GM19468 (cell line): ENCODE results near the gene OLFM2.
A peak's percentile ranks its signal among the peaks of the same experiment; 100 is the strongest.
"Not testable (repeated sequence)": the region's sequence is repeated elsewhere in the genome, so short reads cannot be mapped to it uniquely, and the experiment has no call there.

Source experiments
- ATAC-seq: cut with Tn5 transposase; IDR thresholded peaks from one replicate; pipeline ENCODE4 v1.9.1; 2021; ENCODE audit warnings: mild to moderate bottlenecking, moderate library complexity, moderate number of reproducible peaks; ENCODE audit not compliant: unreplicated experiment; ENCODE audit errors: extremely low read depth

Gene OLFM2

GRCh38 chr19:9945319-9945966, 9.1 kb upstream of the OLFM2 start:
- ATAC-seq = no peak

DNA sequence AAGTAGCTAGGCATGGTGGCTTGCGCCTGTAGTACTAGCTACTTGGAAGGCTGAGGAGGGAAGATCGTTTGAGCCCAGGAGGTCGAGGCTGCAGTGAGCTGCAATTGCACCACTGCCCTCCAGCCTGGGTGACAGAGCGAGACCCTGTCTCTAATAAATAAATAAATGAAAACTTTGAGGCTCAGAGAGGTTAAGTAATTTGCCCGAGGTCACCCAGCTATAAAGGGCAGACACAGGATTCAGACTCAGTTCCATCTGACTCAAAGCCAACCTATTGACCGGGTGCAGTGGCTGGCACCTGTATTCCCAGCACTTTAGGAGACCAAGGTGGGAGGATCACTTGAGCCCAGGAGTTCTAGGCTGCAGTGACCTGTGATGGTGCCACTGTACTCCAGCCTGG, 7.4 kb upstream of the OLFM2 start:
- ATAC-seq = no peak

GRCh38 chr19:9941671-9942070, 5.4 kb upstream of the OLFM2 start:
- no peak for ATAC-seq

DNA sequence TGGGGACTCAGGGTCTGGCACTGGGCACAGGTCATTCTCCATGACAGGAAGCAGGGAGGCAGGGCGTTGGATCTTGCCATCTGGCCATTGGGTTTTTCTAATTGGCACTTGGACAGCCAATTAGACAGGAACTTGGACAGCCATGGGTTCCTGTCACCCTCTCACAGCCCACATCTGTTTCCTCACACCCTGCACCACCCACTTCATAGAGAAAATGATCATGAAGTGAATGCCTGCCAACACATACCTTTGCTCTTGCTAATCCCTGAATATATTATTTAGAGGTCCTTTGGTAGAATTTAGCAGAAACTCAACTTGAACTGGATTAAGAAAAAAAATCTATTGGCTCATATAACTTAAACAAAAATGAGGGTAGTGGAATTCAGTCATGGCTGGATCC, 4.9 kb upstream of the OLFM2 start:
- no peak for ATAC-seq

DNA sequence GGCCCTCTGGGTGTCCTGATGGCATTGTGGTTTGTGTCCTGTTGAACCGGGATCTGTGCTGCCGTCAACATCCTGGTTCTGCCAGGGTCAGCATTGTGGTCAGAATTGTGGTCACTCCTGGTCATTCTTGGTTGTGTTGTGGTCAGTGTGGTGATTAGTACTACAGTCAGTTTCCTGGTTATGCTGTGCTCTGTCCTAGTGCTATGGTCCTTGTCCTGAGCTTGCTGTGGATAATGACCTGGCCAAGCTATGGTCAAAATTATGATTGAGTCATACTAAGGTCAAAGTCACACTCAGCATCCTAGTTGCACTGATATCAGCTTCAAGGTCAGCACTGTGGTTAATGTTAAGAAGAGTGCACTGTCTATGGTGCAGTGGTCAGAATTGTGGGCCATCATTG, 4.5 kb upstream of the OLFM2 start:
- ATAC-seq = no peak

GRCh38 chr19:9939301-9939913, 3.1 kb upstream of the OLFM2 start:
- ATAC-seq = no peak

DNA sequence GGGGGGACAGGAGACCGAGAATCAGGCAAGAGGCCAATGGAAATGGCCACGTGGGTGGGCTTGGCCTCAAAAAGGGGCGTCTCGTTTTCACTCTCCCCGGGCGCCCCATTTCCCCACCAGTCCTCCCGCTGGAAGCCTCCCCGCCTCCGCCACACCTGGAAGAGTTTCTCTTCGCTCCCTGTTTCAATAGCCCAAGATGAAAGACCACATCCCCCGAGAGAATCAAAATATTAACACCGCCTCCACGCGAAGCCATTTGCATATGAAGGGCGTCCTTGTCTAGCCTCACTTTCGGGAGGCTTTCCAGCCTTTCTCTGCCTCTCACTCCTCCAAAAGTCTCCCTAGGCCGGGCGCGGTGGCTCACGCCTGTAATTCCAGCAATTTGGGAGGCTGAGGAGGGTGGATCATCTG, 691 bp upstream of the OLFM2 start:
- no peak for ATAC-seq

- no peak for ATAC-seq
These were observed 599 bp downstream of the OLFM2 start for GRCh38 chr19:9935506-9936325.

DNA sequence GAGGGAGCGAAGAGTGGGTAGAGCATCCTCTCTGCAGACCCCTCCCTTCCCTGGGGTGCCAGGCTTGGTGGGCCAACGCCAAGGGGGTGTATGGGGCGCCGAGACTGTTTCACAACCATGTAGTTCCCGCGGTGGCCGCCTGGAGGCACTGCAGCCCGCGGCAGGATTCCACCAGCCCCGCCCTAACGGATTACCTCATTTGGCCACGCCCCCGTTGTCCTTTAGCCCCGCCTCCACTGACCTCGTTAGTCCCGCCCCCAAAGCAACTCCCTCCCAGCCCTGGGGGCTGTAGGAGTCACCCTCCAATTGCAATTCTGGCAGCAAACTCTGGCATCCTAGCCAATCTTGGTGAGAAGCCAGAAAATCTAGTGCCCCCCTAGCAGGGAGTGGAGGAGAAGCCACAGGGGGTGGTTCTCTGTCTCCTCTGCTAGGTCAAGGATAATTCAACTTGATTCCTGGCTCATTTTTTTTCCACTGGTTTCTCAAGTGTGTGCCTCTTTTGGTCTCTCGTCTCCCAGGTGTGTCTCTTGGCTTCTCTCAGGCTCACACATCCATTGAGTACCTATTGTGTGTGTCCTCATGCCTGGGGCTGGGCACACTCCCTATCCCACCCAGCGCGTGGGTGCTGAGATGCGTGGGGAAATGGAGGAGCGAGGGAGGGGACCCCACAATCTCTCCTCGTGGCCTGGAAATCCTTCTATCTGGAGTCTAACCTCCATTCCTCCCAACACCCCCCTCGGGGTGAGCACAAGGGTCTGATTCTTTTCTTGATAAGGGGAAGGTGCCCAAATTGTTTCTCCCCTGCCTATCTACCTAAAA, 2.0 kb downstream of the OLFM2 start:
- ATAC-seq = no peak

GRCh38 chr19:9932835-9933234, 3.5 kb downstream of the OLFM2 start:
- no peak for ATAC-seq

- no peak for ATAC-seq
These were observed 4.7 kb downstream of the OLFM2 start for GRCh38 chr19:9931629-9932028.

GRCh38 chr19:9923440-9923839, 12.9 kb downstream of the OLFM2 start:
- ATAC-seq = no peak

GRCh38 chr19:9922782-9923379, 13.4 kb downstream of the OLFM2 start:
- not testable (repeated sequence) for ATAC-seq

DNA sequence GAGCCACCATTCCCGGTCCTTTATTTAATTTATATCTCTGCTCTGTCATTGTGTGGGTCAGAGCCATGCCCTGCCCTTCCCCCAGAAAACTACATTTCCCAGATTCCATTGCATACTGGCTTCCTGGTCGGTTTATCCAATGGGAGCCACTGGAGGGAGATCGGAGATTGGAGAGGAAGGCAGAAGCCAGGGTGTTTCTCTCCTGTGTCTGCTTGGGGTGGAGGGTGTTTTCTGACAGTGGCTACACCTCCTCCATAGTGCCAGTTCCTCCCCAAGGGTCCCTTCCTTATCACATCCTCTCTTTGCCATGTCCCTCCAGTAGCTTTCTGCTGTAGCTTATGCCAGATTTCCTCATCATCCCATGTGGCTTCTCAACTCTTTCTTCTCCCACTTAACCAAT, 19.0 kb downstream of the OLFM2 start:
- no peak for ATAC-seq

GRCh38 chr19:9916719-9917118, 19.6 kb downstream of the OLFM2 start:
- no peak for ATAC-seq

- ATAC-seq = peak; percentile 30
These were observed 21.8 kb downstream of the OLFM2 start for GRCh38 chr19:9914315-9915207.

DNA sequence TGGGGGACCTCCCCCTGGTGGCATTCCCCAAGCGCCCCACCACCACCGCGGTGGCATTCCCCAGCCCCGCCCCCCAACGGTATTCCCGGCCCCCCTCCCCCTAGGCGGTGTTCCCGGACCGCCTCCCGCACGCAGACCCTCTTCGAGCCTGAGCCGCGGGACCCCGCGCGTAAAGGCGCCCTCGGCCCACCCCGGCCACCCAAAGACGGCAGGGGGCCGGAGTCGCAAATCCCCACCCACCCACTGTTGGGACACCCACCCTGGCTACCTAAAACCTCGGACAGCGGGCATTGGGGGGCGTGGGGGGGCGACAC, 22.4 kb downstream of the OLFM2 start:
- no peak for ATAC-seq

DNA sequence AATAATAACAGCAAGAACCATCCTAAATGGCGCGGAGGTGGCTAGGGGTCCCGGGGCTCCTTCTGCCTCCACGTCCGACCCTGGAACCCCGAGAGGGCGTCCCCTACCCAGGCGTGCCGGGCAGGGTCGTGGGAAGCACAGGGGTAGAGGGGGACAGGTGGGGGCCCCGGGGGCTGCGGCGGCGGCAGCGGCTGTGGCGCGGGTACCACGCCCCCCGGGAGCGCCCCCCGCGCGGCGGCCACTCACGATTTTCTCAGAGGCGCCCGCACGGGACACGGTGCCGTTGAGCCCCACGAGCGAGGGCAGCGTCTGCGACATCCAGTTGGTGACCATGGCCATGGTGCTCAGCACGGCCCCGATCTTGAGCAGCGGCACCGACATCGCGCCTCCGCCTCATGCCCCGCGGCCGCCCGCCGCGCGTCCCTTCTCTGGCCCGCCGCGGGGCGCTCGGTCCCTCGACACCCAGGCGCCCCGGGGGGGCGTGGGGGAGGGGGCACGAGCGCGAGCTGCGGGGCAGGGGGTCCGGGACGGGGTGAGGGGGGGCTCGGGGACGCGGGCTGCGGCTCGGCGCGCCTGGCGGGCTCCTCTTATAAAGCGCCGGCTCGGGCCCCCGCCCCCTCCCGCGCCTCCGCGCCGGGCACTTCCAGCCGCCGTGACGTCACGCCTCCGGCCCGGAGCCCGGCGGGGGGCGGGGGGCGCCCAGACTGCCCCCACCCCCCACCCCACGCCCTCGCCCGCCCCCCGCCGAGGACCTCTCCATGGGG, 22.9 kb downstream of the OLFM2 start:
- ATAC-seq = no peak
